GM23248 (cell line): ENCODE measurements around the gene PDE3B.

Experiments
- EZH2 ChIP-seq: fragments of 200-600 bp; sonication (generic); IDR thresholded peaks from 2 replicates; pipeline ENCODE4 v1.6.1; 2018; ENCODE audit warnings: antibody characterized with exemption, mild to moderate bottlenecking; ENCODE audit not compliant: insufficient read depth, poor library complexity, severe bottlenecking
- EZH2phosphoT487 ChIP-seq: fragments of 200-600 bp; sonication (generic); IDR thresholded peaks from 2 replicates; pipeline ENCODE4 v1.6.1; 2018; ENCODE audit warnings: antibody characterized with exemption, moderate library complexity, mild to moderate bottlenecking, low read depth; ENCODE audit not compliant: insufficient read depth

DNA sequence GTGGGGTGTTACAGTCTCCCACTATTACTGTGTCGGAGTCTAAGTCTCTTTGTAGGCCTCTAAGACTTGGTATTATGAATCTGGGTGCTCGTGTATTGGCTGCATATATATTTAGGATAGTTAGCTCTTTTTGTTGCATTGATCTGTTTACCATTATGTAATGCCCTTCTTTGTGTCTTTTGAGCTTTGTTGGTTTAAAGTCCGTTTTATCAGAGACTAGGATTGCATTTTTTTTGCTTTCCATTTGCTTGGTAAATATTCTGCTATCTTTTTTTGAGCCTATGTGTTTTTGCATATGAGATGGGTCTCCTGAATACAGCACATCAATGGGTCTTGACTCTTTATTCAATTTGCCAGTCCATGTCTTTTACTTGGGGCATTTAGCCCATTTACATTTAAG lies 97.6 kb downstream of the PDE3B start:
- TF ChIP-seq EZH2phosphoT487 (no peak), EZH2 (no peak)
